ENCODE data around the gene NLRP2B.
"Not testable (repeated sequence)": the region's sequence is repeated elsewhere in the genome, so short reads cannot be mapped to it uniquely, and the experiment has no call there.

Gene NLRP2B

DNA sequence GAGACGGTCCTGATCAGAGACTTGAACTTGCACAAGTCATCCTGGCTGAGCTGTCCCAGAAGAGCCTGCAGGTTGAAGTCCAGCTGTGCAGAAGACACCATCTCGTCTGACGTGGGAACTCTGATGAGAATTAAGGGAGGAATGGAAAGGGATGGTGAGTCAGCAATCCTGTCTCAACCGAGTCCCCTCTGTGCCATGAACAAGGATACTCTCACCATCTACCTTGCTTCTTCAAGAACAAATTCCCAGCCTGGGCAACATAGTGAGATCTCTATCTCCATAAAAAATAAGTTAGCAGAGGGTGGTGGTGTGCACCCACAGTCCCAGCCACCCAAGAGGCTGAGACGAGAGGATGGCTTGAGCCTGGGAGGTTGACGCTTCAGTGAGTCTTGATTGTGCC is at the start of gene NLRP2B:
Gene NLRP2B, minus strand, starts transcription at position 101 of the 400 bp plus-strand sequence.
- Histone ChIP-seq H3K79me2 (ENCODE audit: low read length) (no peaks in the 10 kb centered on the region), H2AFZ (ENCODE audit: low read depth, low read length) (no peak within 1 kb of the TSS), H3K9ac (ENCODE audit: low read length) (no peak within 1 kb of the TSS), H3K4me3 (ENCODE audit: low read length) (no peak within 1 kb of the TSS), H3K27me3 (ENCODE audit: low read depth, low read length) (no peaks in the 10 kb centered on the region), H3K9me3 (ENCODE audit: insufficient read depth, low read length) (no peaks in the 10 kb centered on the region), H3K36me3 (replicated peaks; ENCODE audit: low read depth, low read length) (no peaks in the 10 kb centered on the region), H3K27ac (ENCODE audit: low read length) (no peak within 1 kb of the TSS), H4K20me1 (ENCODE audit: insufficient read depth, low read length) (no peaks in the 10 kb centered on the region), H3K4me2 (ENCODE audit: low read length) (no peak within 1 kb of the TSS), H3K4me1 (ENCODE audit: low read length) (no peaks in the 10 kb centered on the region)
- TF ChIP-seq, protein P1, sequence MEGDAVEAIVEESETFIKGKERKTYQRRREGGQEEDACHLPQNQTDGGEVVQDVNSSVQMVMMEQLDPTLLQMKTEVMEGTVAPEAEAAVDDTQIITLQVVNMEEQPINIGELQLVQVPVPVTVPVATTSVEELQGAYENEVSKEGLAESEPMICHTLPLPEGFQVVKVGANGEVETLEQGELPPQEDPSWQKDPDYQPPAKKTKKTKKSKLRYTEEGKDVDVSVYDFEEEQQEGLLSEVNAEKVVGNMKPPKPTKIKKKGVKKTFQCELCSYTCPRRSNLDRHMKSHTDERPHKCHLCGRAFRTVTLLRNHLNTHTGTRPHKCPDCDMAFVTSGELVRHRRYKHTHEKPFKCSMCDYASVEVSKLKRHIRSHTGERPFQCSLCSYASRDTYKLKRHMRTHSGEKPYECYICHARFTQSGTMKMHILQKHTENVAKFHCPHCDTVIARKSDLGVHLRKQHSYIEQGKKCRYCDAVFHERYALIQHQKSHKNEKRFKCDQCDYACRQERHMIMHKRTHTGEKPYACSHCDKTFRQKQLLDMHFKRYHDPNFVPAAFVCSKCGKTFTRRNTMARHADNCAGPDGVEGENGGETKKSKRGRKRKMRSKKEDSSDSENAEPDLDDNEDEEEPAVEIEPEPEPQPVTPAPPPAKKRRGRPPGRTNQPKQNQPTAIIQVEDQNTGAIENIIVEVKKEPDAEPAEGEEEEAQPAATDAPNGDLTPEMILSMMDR (IDR thresholded peaks at IDR 0.05; ENCODE audit: low read depth, low read length), result no peak
- no peak for TF ChIP-seq EZH2phosphoT487 (IDR thresholded peaks at IDR 0.05; ENCODE audit: low read depth)

DNA sequence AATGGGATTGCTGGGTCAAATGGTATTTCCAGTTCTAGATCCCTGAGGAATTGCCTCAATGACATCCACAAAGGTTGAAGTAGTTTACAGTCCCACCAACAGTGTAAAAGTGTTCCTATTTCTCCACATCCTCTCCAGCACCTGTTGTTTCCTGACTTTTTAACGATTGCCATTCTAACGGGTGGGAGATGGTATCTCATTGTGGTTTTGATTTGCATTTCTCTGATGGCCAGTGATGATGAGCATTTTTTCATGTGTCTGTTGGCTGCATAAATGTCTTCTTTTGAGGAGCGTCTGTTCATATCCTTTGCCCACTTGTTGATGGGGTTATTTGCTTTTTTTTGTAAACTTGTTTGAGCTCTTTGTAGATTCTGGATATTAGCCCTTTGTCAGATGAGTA is 45.9 kb upstream of the NLRP2B start:
- not testable (repeated sequence) for H3K4me1 ChIP-seq (ENCODE audit: low read length); H2AFZ ChIP-seq (ENCODE audit: low read depth, low read length); H3K27ac ChIP-seq (ENCODE audit: low read length); H3K4me2 ChIP-seq (ENCODE audit: low read length); H3K4me3 ChIP-seq (ENCODE audit: low read length); H3K27me3 ChIP-seq (ENCODE audit: low read depth, low read length); H3K9ac ChIP-seq (ENCODE audit: low read length); H3K79me2 ChIP-seq (ENCODE audit: low read length); H3K36me3 ChIP-seq (replicated peaks; ENCODE audit: low read depth, low read length); H3K9me3 ChIP-seq (ENCODE audit: insufficient read depth, low read length); H4K20me1 ChIP-seq (ENCODE audit: insufficient read depth, low read length)

DNA sequence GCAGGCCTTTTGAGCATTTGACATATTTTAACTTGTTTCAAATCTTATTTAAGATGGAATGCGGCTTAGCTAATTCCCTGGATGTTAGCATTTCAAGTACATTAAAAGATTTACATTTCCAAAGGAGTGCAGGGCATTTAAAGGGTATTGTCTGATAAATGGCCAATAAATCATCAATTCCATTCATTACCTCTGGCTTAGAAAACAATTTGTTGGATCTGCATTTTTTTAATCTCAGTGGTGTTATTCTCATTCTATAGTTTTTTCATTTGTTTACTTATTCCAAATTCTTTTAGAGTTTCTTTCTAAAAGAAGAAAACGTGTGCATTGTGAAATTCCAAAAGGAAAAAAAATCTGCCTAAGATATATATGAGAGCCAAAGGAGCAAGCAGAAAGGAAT is 1.3 kb upstream of the NLRP2B start:
- H3K9me3 ChIP-seq (ENCODE audit: insufficient read depth, low read length), result no peaks in the 10 kb centered on the region
- H3K27ac ChIP-seq (ENCODE audit: low read length), result no peak overlapping the region
- H3K4me3 ChIP-seq (ENCODE audit: low read length), result no peak overlapping the region
- H3K27me3 ChIP-seq (ENCODE audit: low read depth, low read length), result no peaks in the 10 kb centered on the region
- no peaks in the 10 kb centered on the region for H3K79me2 ChIP-seq (ENCODE audit: low read length)
- no peak overlapping the region for H2AFZ ChIP-seq (ENCODE audit: low read depth, low read length)
- TF ChIP-seq, protein P1 (IDR thresholded peaks at IDR 0.05; ENCODE audit: low read depth, low read length), result no peak
- H3K4me2 ChIP-seq (ENCODE audit: low read length), result no peak overlapping the region
- no peaks in the 10 kb centered on the region for H3K4me1 ChIP-seq (ENCODE audit: low read length)
- H3K9ac ChIP-seq (ENCODE audit: low read length), result no peak overlapping the region
- H4K20me1 ChIP-seq (ENCODE audit: insufficient read depth, low read length), result no peaks in the 10 kb centered on the region
- H3K36me3 ChIP-seq (replicated peaks; ENCODE audit: low read depth, low read length), result no peaks in the 10 kb centered on the region

DNA sequence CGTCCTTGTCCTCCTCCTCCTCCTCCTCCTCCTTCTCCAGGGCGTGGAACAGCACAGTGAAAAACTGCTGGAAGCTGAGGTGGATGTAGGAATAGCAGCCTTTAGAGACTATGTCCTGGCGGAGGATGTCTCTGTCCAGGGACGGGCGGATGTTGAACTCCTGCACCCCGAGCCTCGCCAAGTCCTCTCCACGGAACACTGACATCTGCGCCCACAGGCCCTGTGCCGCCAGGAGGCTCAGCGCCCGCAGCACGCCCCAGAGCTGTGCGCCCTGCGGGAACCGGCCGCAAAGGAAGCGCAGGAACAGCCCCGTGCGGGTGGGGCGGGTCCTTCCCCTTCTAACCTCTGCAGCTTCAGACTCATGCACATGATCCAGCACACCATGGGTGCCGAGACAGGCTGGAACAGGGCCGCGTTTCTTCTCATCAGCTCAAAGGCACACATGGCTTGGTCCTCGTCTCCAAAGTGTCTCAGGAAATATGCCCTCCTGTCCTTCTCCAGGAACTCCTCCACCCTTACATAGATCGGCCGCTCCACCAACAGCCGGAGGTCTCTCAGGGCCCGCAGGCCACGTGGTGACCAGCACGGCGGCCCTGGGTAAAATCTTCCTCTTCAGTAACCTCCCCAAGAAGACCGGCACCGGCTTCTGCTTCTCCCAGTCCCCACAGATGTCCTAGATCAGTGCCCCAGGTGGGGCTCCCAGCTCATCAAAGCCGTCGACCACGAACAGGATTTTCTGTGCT is 1.2 kb downstream of the NLRP2B start:
- no peaks in the 10 kb centered on the region for H3K27me3 ChIP-seq (ENCODE audit: low read depth, low read length)
- H3K79me2 ChIP-seq (ENCODE audit: low read length), result no peaks in the 10 kb centered on the region
- no peak for TF ChIP-seq EZH2phosphoT487 (IDR thresholded peaks at IDR 0.05; ENCODE audit: low read depth)
- TF ChIP-seq, protein P1 (IDR thresholded peaks at IDR 0.05; ENCODE audit: low read depth, low read length), result no peak
- H3K36me3 ChIP-seq (replicated peaks; ENCODE audit: low read depth, low read length), result no peaks in the 10 kb centered on the region
- H3K4me2 ChIP-seq (ENCODE audit: low read length), result no peak overlapping the region
- H3K27ac ChIP-seq (ENCODE audit: low read length), result no peak overlapping the region
- H3K4me1 ChIP-seq (ENCODE audit: low read length), result no peaks in the 10 kb centered on the region
- no peaks in the 10 kb centered on the region for H4K20me1 ChIP-seq (ENCODE audit: insufficient read depth, low read length)
- no peaks in the 10 kb centered on the region for H3K9me3 ChIP-seq (ENCODE audit: insufficient read depth, low read length)
- no peak overlapping the region for H2AFZ ChIP-seq (ENCODE audit: low read depth, low read length)
- no peak overlapping the region for H3K4me3 ChIP-seq (ENCODE audit: low read length)
- H3K9ac ChIP-seq (ENCODE audit: low read length), result no peak overlapping the region

Data from OCI-LY3 (cell line).